ENCODE data around the gene MYO19. TPM values are rescaled to one million over a fixed set of nuclear protein-coding genes. Genes with fewer than 3 reads are reported as not detected.

Gene MYO19
- total RNA-seq, 1 donor from 2014 or later, result 36.8 TPM

- H3K4me3 ChIP-seq, result no peak overlapping the region
- H3K9me3 ChIP-seq, result no peaks in the 10 kb centered on the region
- no peak overlapping the region for H3K27ac ChIP-seq
- TF ChIP-seq, protein P1, sequence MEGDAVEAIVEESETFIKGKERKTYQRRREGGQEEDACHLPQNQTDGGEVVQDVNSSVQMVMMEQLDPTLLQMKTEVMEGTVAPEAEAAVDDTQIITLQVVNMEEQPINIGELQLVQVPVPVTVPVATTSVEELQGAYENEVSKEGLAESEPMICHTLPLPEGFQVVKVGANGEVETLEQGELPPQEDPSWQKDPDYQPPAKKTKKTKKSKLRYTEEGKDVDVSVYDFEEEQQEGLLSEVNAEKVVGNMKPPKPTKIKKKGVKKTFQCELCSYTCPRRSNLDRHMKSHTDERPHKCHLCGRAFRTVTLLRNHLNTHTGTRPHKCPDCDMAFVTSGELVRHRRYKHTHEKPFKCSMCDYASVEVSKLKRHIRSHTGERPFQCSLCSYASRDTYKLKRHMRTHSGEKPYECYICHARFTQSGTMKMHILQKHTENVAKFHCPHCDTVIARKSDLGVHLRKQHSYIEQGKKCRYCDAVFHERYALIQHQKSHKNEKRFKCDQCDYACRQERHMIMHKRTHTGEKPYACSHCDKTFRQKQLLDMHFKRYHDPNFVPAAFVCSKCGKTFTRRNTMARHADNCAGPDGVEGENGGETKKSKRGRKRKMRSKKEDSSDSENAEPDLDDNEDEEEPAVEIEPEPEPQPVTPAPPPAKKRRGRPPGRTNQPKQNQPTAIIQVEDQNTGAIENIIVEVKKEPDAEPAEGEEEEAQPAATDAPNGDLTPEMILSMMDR (IDR thresholded peaks at IDR 0.05), result no peak
- DNase-seq (no peak), ATAC-seq (no peak)
- H3K4me1 ChIP-seq, result no peaks in the 10 kb centered on the region
- H3K36me3 ChIP-seq, result peaks cover 36% of the 10 kb centered on the region
- no peaks in the 10 kb centered on the region for H3K27me3 ChIP-seq
- intact Hi-C loops (cut with DNase I), result no loop called here
Measured at GRCh38 chr17:36507266-36507665, 27.4 kb downstream of the MYO19 start.

DNA sequence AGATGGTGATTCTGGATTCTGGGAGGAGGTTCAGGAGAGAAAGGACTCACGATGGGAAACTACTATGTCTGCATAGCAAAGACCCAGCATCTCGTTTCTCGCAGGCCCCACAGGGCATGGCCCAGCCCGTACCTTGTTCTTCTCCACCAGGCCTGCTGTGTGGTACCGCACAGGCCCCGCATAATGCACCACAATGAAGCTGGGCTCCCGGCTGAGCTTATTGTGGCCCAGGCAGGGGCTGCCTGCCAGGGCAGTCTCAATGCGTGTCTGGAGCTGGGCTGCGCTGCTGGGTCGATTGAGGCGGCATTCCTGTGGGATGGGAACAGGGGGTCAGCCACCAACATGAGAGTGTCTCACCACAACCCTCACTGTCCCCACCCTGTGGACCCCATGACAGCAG, 27.8 kb downstream of the MYO19 start:
- Histone ChIP-seq H3K36me3 (peaks cover 36% of the 10 kb centered on the region), H3K4me3 (no peak overlapping the region), H3K27ac (no peak overlapping the region), H3K27me3 (no peaks in the 10 kb centered on the region), H3K9me3 (no peaks in the 10 kb centered on the region), H3K4me1 (no peaks in the 10 kb centered on the region)
- no peak for DNase-seq
- intact Hi-C loops (cut with DNase I), result no loop called here
- TF ChIP-seq, protein P1 (IDR thresholded peaks at IDR 0.05), result no peak
- ATAC-seq, result no peak

- TF ChIP-seq, protein P1 (IDR thresholded peaks at IDR 0.05), result no peak
- intact Hi-C loops (cut with DNase I), result no loop called here
- Histone ChIP-seq H3K36me3 (peaks cover 37% of the 10 kb centered on the region), H3K9me3 (no peaks in the 10 kb centered on the region), H3K4me1 (no peaks in the 10 kb centered on the region), H3K4me3 (no peak overlapping the region), H3K27me3 (no peaks in the 10 kb centered on the region), H3K27ac (no peak overlapping the region)
- ATAC-seq (no peak), DNase-seq (no peak)
Measured at GRCh38 chr17:36506249-36506826, 28.3 kb downstream of the MYO19 start.

DNA sequence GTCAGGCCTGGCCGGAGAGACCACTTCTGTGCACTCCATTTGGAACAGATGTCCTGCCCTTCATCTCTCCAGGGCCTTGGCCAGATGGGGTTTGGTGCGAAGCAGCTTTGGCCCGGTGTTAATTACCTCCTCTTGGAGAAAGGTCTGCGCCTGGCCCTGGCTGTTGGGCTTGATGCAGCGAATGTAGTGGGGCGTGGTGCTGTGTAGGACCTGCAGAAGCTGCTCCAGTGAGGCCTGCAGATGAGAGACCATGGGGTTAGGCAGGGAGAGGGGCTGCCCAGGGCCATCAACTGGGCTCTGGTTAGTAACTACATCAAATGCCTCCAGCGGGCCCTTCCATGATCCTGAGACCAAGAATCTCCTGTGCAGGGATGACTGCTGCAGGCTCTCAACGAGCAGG, 29.5 kb downstream of the MYO19 start:
- TF ChIP-seq, protein P1 (IDR thresholded peaks at IDR 0.05), result no peak
- Histone ChIP-seq H3K4me3 (no peak overlapping the region), H3K27ac (no peak overlapping the region), H3K9me3 (no peaks in the 10 kb centered on the region), H3K27me3 (no peaks in the 10 kb centered on the region), H3K4me1 (no peaks in the 10 kb centered on the region), H3K36me3 (peaks cover 49% of the 10 kb centered on the region)
- intact Hi-C loops (cut with DNase I), result no loop called here
- DNase-seq (no peak), ATAC-seq (no peak)

DNA sequence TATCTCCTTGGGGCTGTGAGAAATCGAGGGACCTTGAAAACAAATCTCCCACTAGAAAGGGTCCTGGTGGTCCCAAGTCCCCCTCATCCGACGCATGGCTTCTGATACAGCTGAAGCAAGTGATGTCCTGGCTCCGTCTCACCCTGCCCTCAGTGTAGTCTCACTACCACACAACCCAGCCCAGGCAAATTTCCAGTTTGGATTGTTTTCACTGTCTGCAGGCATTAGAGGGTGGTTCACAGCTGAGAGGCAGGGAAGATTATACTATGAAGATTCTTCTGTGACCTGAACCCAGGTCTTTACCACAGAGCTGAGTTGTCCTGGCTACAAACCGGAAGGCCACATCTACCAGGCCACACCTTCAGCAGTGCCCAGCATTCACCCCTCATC, 30.5 kb downstream of the MYO19 start:
- no peak for ATAC-seq
- H3K4me1 ChIP-seq, result no peaks in the 10 kb centered on the region
- H3K4me3 ChIP-seq, result no peak overlapping the region
- intact Hi-C loops (cut with DNase I), result no loop called here
- TF ChIP-seq, protein P1 (IDR thresholded peaks at IDR 0.05), result no peak
- no peak for DNase-seq
- no peaks in the 10 kb centered on the region for H3K27me3 ChIP-seq
- H3K36me3 ChIP-seq, result peaks cover 53% of the 10 kb centered on the region
- H3K9me3 ChIP-seq, result no peaks in the 10 kb centered on the region
- no peak overlapping the region for H3K27ac ChIP-seq

Data from upper lobe of right lung (tissue), 1 donor.